Uterus (tissue), 2 donors: ENCODE measurements around the gene GFOD2.

ENCODE experiments used
- CTCF ChIP-seq, 4 experiments: fragments of 200-600 bp in 2 of 4; fragments of 450-650 bp in 2 of 4; sonication (generic) in 2 of 4; IDR thresholded peaks; one replicate each; pipeline ENCODE4 v1.5.1; 2016 to 2019; ENCODE audit warnings: antibody characterized with exemption in 4 of 4, mild to moderate bottlenecking in 2 of 4, moderate library complexity in 1 of 4
- POLR2A ChIP-seq, 2 donors: fragments of 450-650 bp; IDR thresholded peaks; one replicate each; pipeline ENCODE4 v1.6.1; 2016; ENCODE audit warnings: antibody characterized with exemption in 2 of 2, mild to moderate bottlenecking in 1 of 2, moderate library complexity in 1 of 2

DNA sequence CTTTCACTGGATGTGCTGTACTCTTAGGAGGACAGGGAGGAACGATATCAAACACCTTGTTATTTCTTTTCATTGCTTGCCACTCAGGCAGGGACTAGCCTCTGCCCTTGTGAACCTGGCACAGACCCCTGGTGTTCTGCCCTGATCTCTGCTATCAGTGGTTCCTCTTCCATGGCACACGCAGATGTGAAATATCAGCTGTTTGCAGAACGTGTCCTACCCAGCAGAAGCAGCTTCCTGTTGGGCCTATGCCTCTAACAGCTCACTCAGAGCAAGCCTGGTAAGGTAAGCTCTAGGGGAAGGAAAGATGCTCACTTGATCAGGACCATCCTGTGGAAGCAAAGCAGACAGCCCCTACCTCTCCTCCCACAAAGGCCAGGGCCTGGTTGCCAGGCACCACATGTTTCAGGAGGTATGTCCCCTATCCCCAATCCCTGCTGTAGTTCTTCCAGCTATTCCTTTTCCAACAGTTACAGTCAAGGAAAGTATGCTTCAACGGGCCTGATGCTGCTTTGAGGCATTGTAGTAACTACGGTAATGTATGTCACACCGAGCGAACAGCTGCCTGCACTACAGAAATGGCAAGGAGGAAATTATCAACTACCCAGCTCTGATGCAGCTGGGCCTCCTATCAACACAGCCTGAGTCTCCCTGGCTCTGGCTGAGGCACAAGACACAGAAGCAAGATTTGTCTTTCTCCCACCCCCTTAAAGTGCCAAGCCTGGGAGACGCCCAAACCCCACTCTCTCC lies 41.3 kb upstream of the GFOD2 start:
- TF ChIP-seq CTCF (IDR thresholded peaks at IDR 0.05) (no peak), POLR2A (IDR thresholded peaks at IDR 0.05) (no peak)
